ENCODE results near the gene NTM. TPM values are rescaled to one million over a fixed set of nuclear protein-coding genes. Genes with fewer than 3 reads are reported as not detected.

NTM gene
- total RNA-seq, 4 donors from 2014 or later = 3.6 to 11.8 (median 7.8) TPM

GRCh38 chr11:132082566-132082965 is 712.2 kb downstream of the NTM start:
- Histone ChIP-seq H3K4me3 (no peak overlapping the region), H3K4me1 (no peaks in the 10 kb centered on the region), H3K27me3 (no peaks in the 10 kb centered on the region), H3K9me3 (peaks cover 0 to 41% (median 0%) of the 10 kb centered on the region in 3 donors), H3K27ac (no peak overlapping the region), H3K36me3 (no peaks in the 10 kb centered on the region)
- no peak for ATAC-seq
- no peak for TF ChIP-seq POLR2AphosphoS5 (IDR thresholded peaks at IDR 0.05)
- TF ChIP-seq EP300 (IDR thresholded peaks at IDR 0.05) = no peak
- no peak for TF ChIP-seq POLR2A (IDR thresholded peaks at IDR 0.05)
- 87% methylated on average over 5 of the region's 5 CpGs; no CpG with 5 or more reads in 1 of the 2 donors for whole genome bisulfite sequencing, 2 donors (ENCODE audit: low coverage in 1 of 2)

- ATAC-seq = no peak
- H3K27ac ChIP-seq = no peak overlapping the region
- no peaks in the 10 kb centered on the region for H3K27me3 ChIP-seq
- no peak overlapping the region for H3K4me3 ChIP-seq
- peaks cover 0 to 54% (median 0%) of the 10 kb centered on the region in 3 donors for H3K9me3 ChIP-seq
- TF ChIP-seq POLR2A (IDR thresholded peaks at IDR 0.05) (no peak), CTCF (IDR thresholded peaks at IDR 0.05) (no peak), EP300 (IDR thresholded peaks at IDR 0.05) (no peak)
- H3K4me1 ChIP-seq = no peaks in the 10 kb centered on the region
- H3K36me3 ChIP-seq = no peaks in the 10 kb centered on the region
Measured at GRCh38 chr11:132084433-132084832, 714.0 kb downstream of the NTM start.

- ATAC-seq = no peak
- Histone ChIP-seq H3K9me3 (peaks cover 0 to 54% (median 0%) of the 10 kb centered on the region in 3 donors), H3K4me3 (no peak overlapping the region), H3K36me3 (no peaks in the 10 kb centered on the region), H3K27ac (no peak overlapping the region), H3K4me1 (no peaks in the 10 kb centered on the region), H3K27me3 (no peaks in the 10 kb centered on the region)
- TF ChIP-seq POLR2AphosphoS5 (IDR thresholded peaks at IDR 0.05) = no peak
- TF ChIP-seq POLR2A (IDR thresholded peaks at IDR 0.05) = no peak
- no peak for TF ChIP-seq EP300 (IDR thresholded peaks at IDR 0.05)
- TF ChIP-seq CTCF (IDR thresholded peaks at IDR 0.05) = no peak
- WGBS, 2 donors (ENCODE audit: low coverage in 1 of 2) = 71 to 86% methylated on average over 1 of the region's 1 CpG
Measured at GRCh38 chr11:132087148-132087547, 716.7 kb downstream of the NTM start.

GRCh38 chr11:132088551-132088950 is 718.1 kb downstream of the NTM start:
- H3K27me3 ChIP-seq = no peaks in the 10 kb centered on the region
- H3K36me3 ChIP-seq = no peaks in the 10 kb centered on the region
- no peak overlapping the region for H3K27ac ChIP-seq
- no peak for ATAC-seq
- no peaks in the 10 kb centered on the region for H3K4me1 ChIP-seq
- H3K4me3 ChIP-seq = no peak overlapping the region
- H3K9me3 ChIP-seq = peaks cover 0 to 51% (median 0%) of the 10 kb centered on the region in 3 donors
- no peak for TF ChIP-seq POLR2A (IDR thresholded peaks at IDR 0.05)
- TF ChIP-seq EP300 (IDR thresholded peaks at IDR 0.05) = no peak
- no peak for TF ChIP-seq CTCF (IDR thresholded peaks at IDR 0.05)
- TF ChIP-seq POLR2AphosphoS5 (IDR thresholded peaks at IDR 0.05) = no peak
- 93 to 96% methylated on average over 3 of the region's 3 CpGs for WGBS, 2 donors (ENCODE audit: low coverage in 1 of 2)

GRCh38 chr11:132093536-132094259 is 723.3 kb downstream of the NTM start:
- ATAC-seq = no peak
- TF ChIP-seq EP300 (IDR thresholded peaks at IDR 0.05) = no peak
- TF ChIP-seq CTCF (IDR thresholded peaks at IDR 0.05) = no peak
- TF ChIP-seq POLR2AphosphoS5 (IDR thresholded peaks at IDR 0.05) = no peak
- TF ChIP-seq POLR2A (IDR thresholded peaks at IDR 0.05) = no peak
- no peaks in the 10 kb centered on the region for H3K4me1 ChIP-seq
- 68 to 77% methylated on average over 5 to 7 of the region's 7 CpGs for WGBS, 2 donors (ENCODE audit: low coverage in 1 of 2)
- H3K27ac ChIP-seq = no peak overlapping the region
- H3K4me3 ChIP-seq = no peak overlapping the region
- H3K36me3 ChIP-seq = no peaks in the 10 kb centered on the region
- H3K27me3 ChIP-seq = no peaks in the 10 kb centered on the region
- H3K9me3 ChIP-seq = peaks cover 0 to 1% (median 0%) of the 10 kb centered on the region in 3 donors
